Measurements from ENCODE around the gene DLGAP5. TPM values are rescaled to one million over a fixed set of nuclear protein-coding genes. Genes with fewer than 3 reads are reported as not detected.

The DLGAP5 gene
- total and polyA plus RNA-seq, 2 donors from 2014 or later: 0.60 TPM; not detected in 1

- Histone ChIP-seq H3K27me3 (ENCODE audit: control insufficient read depth, insufficient read depth, low read length) (no peaks in the 10 kb centered on the region), H3K9ac (ENCODE audit: low read length in 3 of 3) (no peak overlapping the region)
- FAIRE-seq: no peak
Observed at GRCh38 chr14:55221968-55222367, 30.6 kb upstream of the DLGAP5 start.

GRCh38 chr14:55221186-55221585, 29.8 kb upstream of the DLGAP5 start:
- H3K9ac ChIP-seq (ENCODE audit: low read length in 3 of 3): no peak overlapping the region

More at GRCh38 chr14:55221968-55222367, 30.6 kb upstream of the DLGAP5 start:
- Histone ChIP-seq H3K4me1 (ENCODE audit: control insufficient read depth in 2 of 3, insufficient read depth in 2 of 3, low read depth in 1 of 3, low read length in 3 of 3) (no peaks in the 10 kb centered on the region), H3K4me3 (ENCODE audit: low read length in 3 of 3) (no peak overlapping the region), H3K27ac (ENCODE audit: low read depth in 2 of 2, low read length in 2 of 2) (no peak overlapping the region), H3K9me3 (ENCODE audit: control insufficient read depth in 2 of 3, insufficient read depth in 1 of 3, low read length in 3 of 3) (no peaks in the 10 kb centered on the region), H3K36me3 (ENCODE audit: control insufficient read depth in 2 of 3, insufficient read depth in 3 of 3, low read length in 3 of 3) (no peaks in the 10 kb centered on the region)
- intact Hi-C loops (cut with DNase I): no loop called here
- no peak for DNase-seq
- TF ChIP-seq CTCF (IDR thresholded peaks at IDR 0.05; ENCODE audit: borderline replicate concordance, extremely low read depth, insufficient read depth): no peak

GRCh38 chr14:55220230-55220629, 28.8 kb upstream of the DLGAP5 start:
- Histone ChIP-seq H3K4me1 (ENCODE audit: control insufficient read depth in 2 of 3, insufficient read depth in 2 of 3, low read depth in 1 of 3, low read length in 3 of 3) (no peaks in the 10 kb centered on the region), H3K27ac (ENCODE audit: low read depth in 2 of 2, low read length in 2 of 2) (no peak overlapping the region), H3K9ac (ENCODE audit: low read length in 3 of 3) (no peak overlapping the region), H3K27me3 (ENCODE audit: control insufficient read depth, insufficient read depth, low read length) (no peaks in the 10 kb centered on the region), H3K4me3 (ENCODE audit: low read length in 3 of 3) (no peak overlapping the region), H3K36me3 (ENCODE audit: control insufficient read depth in 2 of 3, insufficient read depth in 3 of 3, low read length in 3 of 3) (no peaks in the 10 kb centered on the region), H3K9me3 (ENCODE audit: control insufficient read depth in 2 of 3, insufficient read depth in 1 of 3, low read length in 3 of 3) (no peaks in the 10 kb centered on the region)
- no peak for TF ChIP-seq CTCF (IDR thresholded peaks at IDR 0.05; ENCODE audit: borderline replicate concordance, extremely low read depth, insufficient read depth)
- intact Hi-C loops (cut with DNase I): no loop called here
- DNase-seq: no peak
- no peak for FAIRE-seq

More at GRCh38 chr14:55221186-55221585, 29.8 kb upstream of the DLGAP5 start:
- intact Hi-C loops (cut with DNase I): no loop called here
- no peak for FAIRE-seq
- no peaks in the 10 kb centered on the region for H3K4me1 ChIP-seq (ENCODE audit: control insufficient read depth in 2 of 3, insufficient read depth in 2 of 3, low read depth in 1 of 3, low read length in 3 of 3)
- no peak overlapping the region for H3K27ac ChIP-seq (ENCODE audit: low read depth in 2 of 2, low read length in 2 of 2)
- no peaks in the 10 kb centered on the region for H3K27me3 ChIP-seq (ENCODE audit: control insufficient read depth, insufficient read depth, low read length)
- no peaks in the 10 kb centered on the region for H3K36me3 ChIP-seq (ENCODE audit: control insufficient read depth in 2 of 3, insufficient read depth in 3 of 3, low read length in 3 of 3)
- H3K9me3 ChIP-seq (ENCODE audit: control insufficient read depth in 2 of 3, insufficient read depth in 1 of 3, low read length in 3 of 3): no peaks in the 10 kb centered on the region
- H3K4me3 ChIP-seq (ENCODE audit: low read length in 3 of 3): no peak overlapping the region
- TF ChIP-seq CTCF (IDR thresholded peaks at IDR 0.05; ENCODE audit: borderline replicate concordance, extremely low read depth, insufficient read depth): no peak
- DNase-seq: no peak

GRCh38 chr14:55212634-55213033, 21.2 kb upstream of the DLGAP5 start:
- no peaks in the 10 kb centered on the region for H3K27me3 ChIP-seq (ENCODE audit: control insufficient read depth, insufficient read depth, low read length)
- intact Hi-C loops (cut with DNase I): no loop called here
- FAIRE-seq: no peak
- H3K4me3 ChIP-seq (ENCODE audit: low read length in 3 of 3): no peak overlapping the region
- no peak overlapping the region for H3K27ac ChIP-seq (ENCODE audit: low read depth in 2 of 2, low read length in 2 of 2)
- H3K4me1 ChIP-seq (ENCODE audit: control insufficient read depth in 2 of 3, insufficient read depth in 2 of 3, low read depth in 1 of 3, low read length in 3 of 3): no peaks in the 10 kb centered on the region
- no peak overlapping the region for H3K9ac ChIP-seq (ENCODE audit: low read length in 3 of 3)
- H3K36me3 ChIP-seq (ENCODE audit: control insufficient read depth in 2 of 3, insufficient read depth in 3 of 3, low read length in 3 of 3): no peaks in the 10 kb centered on the region
- no peaks in the 10 kb centered on the region for H3K9me3 ChIP-seq (ENCODE audit: control insufficient read depth in 2 of 3, insufficient read depth in 1 of 3, low read length in 3 of 3)
- TF ChIP-seq CTCF (IDR thresholded peaks at IDR 0.05; ENCODE audit: borderline replicate concordance, extremely low read depth, insufficient read depth): no peak
- DNase-seq: no peak

Data from kidney (tissue), 14 donors.